Measurements from ENCODE around the gene ARHGEF12.

ARHGEF12 gene

GRCh38 chr11:120398132-120398531 is 61.9 kb downstream of the ARHGEF12 start:
- no peak overlapping the region for H3K27ac Mint-ChIP-seq
- H3K9me3 Mint-ChIP-seq: no peaks in the 10 kb centered on the region
- H3K4me1 Mint-ChIP-seq: peaks cover 9% of the 10 kb centered on the region
- ATAC-seq: no peak
- H3K27me3 Mint-ChIP-seq: no peaks in the 10 kb centered on the region
- H3K4me3 Mint-ChIP-seq: no peak overlapping the region
- H3K36me3 Mint-ChIP-seq: no peaks in the 10 kb centered on the region

GRCh38 chr11:120399307-120399706 is 63.1 kb downstream of the ARHGEF12 start:
- H3K4me1 Mint-ChIP-seq: peaks cover 9% of the 10 kb centered on the region
- no peak overlapping the region for H3K27ac Mint-ChIP-seq
- H3K36me3 Mint-ChIP-seq: no peaks in the 10 kb centered on the region
- H3K27me3 Mint-ChIP-seq: no peaks in the 10 kb centered on the region
- ATAC-seq: no peak
- no peak overlapping the region for H3K4me3 Mint-ChIP-seq
- H3K9me3 Mint-ChIP-seq: no peaks in the 10 kb centered on the region

- Mint-ChIP-seq H3K36me3 (no peaks in the 10 kb centered on the region), H3K27me3 (no peaks in the 10 kb centered on the region), H3K4me1 (peaks cover 9% of the 10 kb centered on the region), H3K9me3 (no peaks in the 10 kb centered on the region), H3K27ac (no peak overlapping the region), H3K4me3 (no peak overlapping the region)
- ATAC-seq: no peak
Observed at GRCh38 chr11:120400564-120401364, 64.6 kb downstream of the ARHGEF12 start.

- Mint-ChIP-seq H3K27me3 (no peaks in the 10 kb centered on the region), H3K36me3 (no peaks in the 10 kb centered on the region), H3K27ac (no peak overlapping the region), H3K4me3 (no peak overlapping the region), H3K4me1 (peaks cover 9% of the 10 kb centered on the region), H3K9me3 (no peaks in the 10 kb centered on the region)
- no peak for ATAC-seq
Observed at GRCh38 chr11:120401506-120401905, 65.3 kb downstream of the ARHGEF12 start.

- Mint-ChIP-seq H3K4me3 (no peak overlapping the region), H3K27me3 (no peaks in the 10 kb centered on the region), H3K9me3 (no peaks in the 10 kb centered on the region), H3K36me3 (no peaks in the 10 kb centered on the region), H3K27ac (no peak overlapping the region), H3K4me1 (peaks cover 9% of the 10 kb centered on the region)
- no peak for ATAC-seq
Observed at GRCh38 chr11:120403966-120404365, 67.8 kb downstream of the ARHGEF12 start.

- H3K36me3 Mint-ChIP-seq: peaks cover 5% of the 10 kb centered on the region
- peaks cover 9% of the 10 kb centered on the region for H3K4me1 Mint-ChIP-seq
- no peaks in the 10 kb centered on the region for H3K9me3 Mint-ChIP-seq
- ATAC-seq: no peak
- H3K27me3 Mint-ChIP-seq: no peaks in the 10 kb centered on the region
- no peak overlapping the region for H3K27ac Mint-ChIP-seq
- no peak overlapping the region for H3K4me3 Mint-ChIP-seq
Observed at GRCh38 chr11:120404495-120404894, 68.3 kb downstream of the ARHGEF12 start.

- H3K36me3 Mint-ChIP-seq: peaks cover 28% of the 10 kb centered on the region
- no peak overlapping the region for H3K27ac Mint-ChIP-seq
- ATAC-seq: no peak
- peaks cover 7% of the 10 kb centered on the region for H3K4me1 Mint-ChIP-seq
- H3K4me3 Mint-ChIP-seq: no peak overlapping the region
- H3K27me3 Mint-ChIP-seq: no peaks in the 10 kb centered on the region
- H3K9me3 Mint-ChIP-seq: no peaks in the 10 kb centered on the region
Observed at GRCh38 chr11:120409655-120410054, 73.4 kb downstream of the ARHGEF12 start.

- Mint-ChIP-seq H3K27ac (no peak overlapping the region), H3K27me3 (no peaks in the 10 kb centered on the region), H3K4me3 (no peak overlapping the region), H3K4me1 (peaks cover 7% of the 10 kb centered on the region), H3K36me3 (peaks cover 28% of the 10 kb centered on the region), H3K9me3 (no peaks in the 10 kb centered on the region)
- no peak for ATAC-seq
Observed at GRCh38 chr11:120410622-120411380, 74.6 kb downstream of the ARHGEF12 start.

- no peak overlapping the region for H3K27ac Mint-ChIP-seq
- no peak overlapping the region for H3K4me3 Mint-ChIP-seq
- H3K27me3 Mint-ChIP-seq: no peaks in the 10 kb centered on the region
- no peak for ATAC-seq
- no peaks in the 10 kb centered on the region for H3K9me3 Mint-ChIP-seq
- peaks cover 41% of the 10 kb centered on the region for H3K36me3 Mint-ChIP-seq
- H3K4me1 Mint-ChIP-seq: peaks cover 7% of the 10 kb centered on the region
Observed at GRCh38 chr11:120413480-120413879, 77.3 kb downstream of the ARHGEF12 start.

DNA sequence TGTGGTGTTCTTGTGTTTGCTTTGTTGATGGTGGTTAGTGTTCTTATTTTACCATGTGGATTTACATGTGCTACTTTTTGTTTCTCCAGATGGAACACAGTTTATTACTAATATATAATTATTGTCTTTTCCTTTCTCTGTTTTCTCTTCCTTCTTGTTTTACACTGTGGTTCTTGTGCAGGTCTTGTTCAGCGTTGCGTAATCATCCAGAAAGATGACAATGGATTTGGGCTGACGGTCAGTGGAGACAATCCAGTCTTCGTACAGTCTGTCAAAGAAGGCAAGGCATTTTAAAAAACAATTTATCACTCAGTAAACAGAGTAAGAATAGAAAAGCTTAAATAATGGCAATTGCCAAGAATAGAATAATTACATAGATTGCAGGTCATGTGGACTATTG is 84.4 kb downstream of the ARHGEF12 start:
- no peak for ATAC-seq
- no peaks in the 10 kb centered on the region for H3K9me3 Mint-ChIP-seq
- H3K4me3 Mint-ChIP-seq: no peak overlapping the region
- H3K36me3 Mint-ChIP-seq: peaks cover 34% of the 10 kb centered on the region
- H3K4me1 Mint-ChIP-seq: peaks cover 10% of the 10 kb centered on the region
- H3K27me3 Mint-ChIP-seq: no peaks in the 10 kb centered on the region
- H3K27ac Mint-ChIP-seq: no peak overlapping the region

DNA sequence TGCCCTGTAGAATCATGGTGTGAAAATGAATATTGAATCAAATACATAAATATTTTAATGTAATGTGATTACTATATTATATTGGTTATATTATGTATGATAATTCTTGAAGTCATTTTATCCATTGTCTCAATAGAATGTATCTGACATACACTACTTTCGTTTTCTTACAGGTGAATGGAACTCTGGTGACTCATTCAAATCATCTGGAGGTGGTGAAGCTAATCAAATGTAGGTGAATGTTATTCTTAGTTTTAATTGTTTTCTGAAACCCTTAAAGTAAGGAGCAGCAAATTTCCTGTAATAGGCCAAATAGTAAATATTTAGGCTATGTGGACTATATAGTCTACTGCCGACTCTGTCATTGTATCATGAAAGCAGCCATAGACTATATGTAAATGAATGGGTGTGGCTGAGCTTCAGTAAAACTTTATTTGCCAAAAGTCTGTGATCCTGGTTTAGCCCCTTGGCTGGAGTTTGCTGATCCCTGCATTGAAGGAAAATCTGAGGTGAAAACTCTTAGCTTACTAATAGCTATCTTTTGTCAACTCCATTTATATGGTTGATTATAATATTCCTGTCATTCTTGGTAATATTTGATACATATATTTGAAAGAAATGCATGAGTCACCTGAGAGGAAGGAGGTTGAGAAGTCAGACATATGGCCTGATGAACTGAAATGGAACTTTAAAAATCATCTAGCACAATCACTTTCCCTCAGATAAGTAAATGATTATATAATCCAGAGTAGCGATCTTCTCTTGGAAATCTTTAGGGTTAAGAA is 88.2 kb downstream of the ARHGEF12 start:
- no peaks in the 10 kb centered on the region for H3K9me3 Mint-ChIP-seq

GRCh38 chr11:120424970-120425332 is 88.7 kb downstream of the ARHGEF12 start:
- no peaks in the 10 kb centered on the region for H3K27me3 Mint-ChIP-seq
- peak overlapping the region; percentile 75 for H3K27ac Mint-ChIP-seq
- H3K9me3 Mint-ChIP-seq: no peaks in the 10 kb centered on the region
- no peak overlapping the region for H3K4me3 Mint-ChIP-seq
- H3K4me1 Mint-ChIP-seq: peaks cover 10% of the 10 kb centered on the region
- peak; percentile 36 for ATAC-seq
- H3K36me3 Mint-ChIP-seq: peaks cover 24% of the 10 kb centered on the region

More for the DNA sequence above, 88.2 kb downstream of the ARHGEF12 start:
- H3K36me3 Mint-ChIP-seq: peaks cover 26% of the 10 kb centered on the region
- no peak overlapping the region for H3K4me3 Mint-ChIP-seq
- H3K27me3 Mint-ChIP-seq: no peaks in the 10 kb centered on the region
- H3K4me1 Mint-ChIP-seq: peaks cover 10% of the 10 kb centered on the region
- H3K27ac Mint-ChIP-seq: peak overlapping the region; percentile 75
- ATAC-seq: no peak

GRCh38 chr11:120425527-120425926 is 89.3 kb downstream of the ARHGEF12 start:
- peak overlapping the region; percentile 34 for H3K4me3 Mint-ChIP-seq
- no peaks in the 10 kb centered on the region for H3K9me3 Mint-ChIP-seq
- ATAC-seq: peak; percentile 58
- H3K4me1 Mint-ChIP-seq: peaks cover 10% of the 10 kb centered on the region
- peak overlapping the region; percentile 75 for H3K27ac Mint-ChIP-seq
- H3K27me3 Mint-ChIP-seq: no peaks in the 10 kb centered on the region
- H3K36me3 Mint-ChIP-seq: peaks cover 18% of the 10 kb centered on the region

GRCh38 chr11:120430146-120430545 is 93.9 kb downstream of the ARHGEF12 start:
- peaks cover 20% of the 10 kb centered on the region for H3K4me1 Mint-ChIP-seq
- H3K27me3 Mint-ChIP-seq: no peaks in the 10 kb centered on the region
- H3K4me3 Mint-ChIP-seq: no peak overlapping the region
- no peak overlapping the region for H3K27ac Mint-ChIP-seq
- H3K9me3 Mint-ChIP-seq: no peaks in the 10 kb centered on the region
- peaks cover 25% of the 10 kb centered on the region for H3K36me3 Mint-ChIP-seq
- ATAC-seq: no peak

- peak; percentile 59 for ATAC-seq
- Mint-ChIP-seq H3K27me3 (no peaks in the 10 kb centered on the region), H3K9me3 (no peaks in the 10 kb centered on the region), H3K4me3 (no peak overlapping the region), H3K27ac (peak overlapping the region; percentile 14), H3K4me1 (peaks cover 15% of the 10 kb centered on the region), H3K36me3 (peaks cover 19% of the 10 kb centered on the region)
Observed at GRCh38 chr11:120431633-120432032, 95.4 kb downstream of the ARHGEF12 start.
